A549 (cell line): ENCODE data around the gene CEL.

Experiments used
- CBX2 ChIP-seq: fragments of 200-600 bp; sonication (generic); IDR thresholded peaks from 2 replicates; pipeline ENCODE4 v1.6.1; 2016; ENCODE audit warnings: low read depth, mild to moderate bottlenecking, borderline replicate concordance
- CTCF ChIP-seq: fragments of >200 bp; sonication (Bioruptor Twin); formaldehyde crosslinking; IDR thresholded peaks from 3 replicates; pipeline ENCODE4 v1.5.1; 2016
- EHF ChIP-seq: fragments of 250-450 bp; sonication (Bioruptor Pico); IDR thresholded peaks from 2 replicates; pipeline ENCODE4 v1.5.0; 2020; ENCODE audit warnings: mild to moderate bottlenecking
- EP300 ChIP-seq, 2 experiments: fragments of >200 bp; sonication (Bioruptor Twin); formaldehyde crosslinking; IDR thresholded peaks; 2 replicates in 1 of 2; 3 replicates in 1 of 2; pipeline ENCODE4 v1.6.1; 2016 to 2017
- MAX ChIP-seq: IDR thresholded peaks from 2 replicates; pipeline ENCODE4 v1.6.1; 2012
- MAZ ChIP-seq: fragments of 150-350 bp; IDR thresholded peaks from 2 replicates; pipeline ENCODE4 v1.6.1; 2014; ENCODE audit warnings: antibody characterized with exemption, low read depth, low read length, borderline replicate concordance
- POLR2A ChIP-seq: IDR thresholded peaks from 2 replicates; pipeline ENCODE4 v1.6.1; 2012; ENCODE audit warnings: mild to moderate bottlenecking, low read length
- POLR2AphosphoS2 ChIP-seq: conservative IDR thresholded peaks from 2 replicates; pipeline ENCODE4 v1.6.1; 2012; ENCODE audit warnings: low read length, improper control_type of control experiment, inconsistent platforms
- RARB ChIP-seq: fragments of 250-450 bp; sonication (Bioruptor Pico); IDR thresholded peaks from 2 replicates; pipeline ENCODE4 v1.8.0; 2021; ENCODE audit warnings: mild to moderate bottlenecking, moderate library complexity
- REST ChIP-seq: fragments of 200-600 bp; sonication (generic); IDR thresholded peaks from 2 replicates; pipeline ENCODE4 v1.6.1; 2016; ENCODE audit warnings: antibody characterized with exemption, mild to moderate bottlenecking, moderate library complexity
- SMC3 ChIP-seq: fragments of >200 bp; sonication (Bioruptor Twin); formaldehyde crosslinking; IDR thresholded peaks from 3 replicates; pipeline ENCODE4 v1.6.1; 2018; ENCODE audit warnings: inconsistent platforms
- USF2 ChIP-seq: fragments of 450-650 bp; IDR thresholded peaks from 2 replicates; pipeline ENCODE4 v1.6.1; 2014; ENCODE audit warnings: antibody characterized with exemption

- TF ChIP-seq POLR2AphosphoS2 (no peak), CTCF (no peak), CBX2 (no peak), USF2 (no peak), RARB (CRISPR knock-in tag) (no peak), POLR2A (no peak), SMC3 (no peak), MAZ (no peak), EP300 (IDR thresholded peaks at IDR 0.05) (no peak), MAX (no peak), EHF (CRISPR knock-in tag) (no peak), REST (no peak)
Measured at GRCh38 chr9:133050142-133050541, 11.6 kb upstream of the CEL start.
